ENCODE measurements around the gene C9orf72.

The C9orf72 gene

GRCh38 chr9:27572918-27573633 is at the start of gene C9orf72:
Gene C9orf72, minus strand, starts transcription at chr9:27573481. Its CDS starts 6,361 bp downstream, at chr9:27567120.
- ATAC-seq: peak; percentile 89
- TF ChIP-seq POU6F1 (CRISPR knock-in tag; IDR thresholded peaks at IDR 0.05; ENCODE audit: borderline replicate concordance, low read depth) (no peak), TSHZ2 (CRISPR knock-in tag; IDR thresholded peaks at IDR 0.05) (no peak), SNAI2 (CRISPR knock-in tag; IDR thresholded peaks at IDR 0.05) (no peak), ZNF8 (CRISPR knock-in tag; IDR thresholded peaks at IDR 0.05) (no peak), PATZ1 (CRISPR knock-in tag; IDR thresholded peaks at IDR 0.05; ENCODE audit: borderline replicate concordance) (no peak), ISL1 (CRISPR knock-in tag; IDR thresholded peaks at IDR 0.05) (no peak), PPARA (CRISPR knock-in tag; IDR thresholded peaks at IDR 0.05; ENCODE audit: borderline replicate concordance) (no peak), ZFP30 (CRISPR knock-in tag; IDR thresholded peaks at IDR 0.05) (no peak), ARNTL (CRISPR knock-in tag; IDR thresholded peaks at IDR 0.05; ENCODE audit: borderline replicate concordance, low read depth) (no peak), OSR1 (CRISPR knock-in tag; IDR thresholded peaks at IDR 0.05) (no peak), BACH2 (CRISPR knock-in tag; IDR thresholded peaks at IDR 0.05; ENCODE audit: borderline replicate concordance) (no peak), ESRRG (CRISPR knock-in tag; IDR thresholded peaks at IDR 0.05) (no peak), ZNF70 (CRISPR knock-in tag; IDR thresholded peaks at IDR 0.05) (no peak)

GRCh38 chr9:27622693-27623340 is 49.5 kb upstream of the C9orf72 start:
- TF ChIP-seq RARB (CRISPR knock-in tag; IDR thresholded peaks at IDR 0.05): no peak
- no peak for TF ChIP-seq PPARA (CRISPR knock-in tag; IDR thresholded peaks at IDR 0.05; ENCODE audit: borderline replicate concordance)
- TF ChIP-seq SNAI2 (CRISPR knock-in tag; IDR thresholded peaks at IDR 0.05): no peak
- no peak for TF ChIP-seq TSHZ2 (CRISPR knock-in tag; IDR thresholded peaks at IDR 0.05)
- TF ChIP-seq PATZ1 (CRISPR knock-in tag; IDR thresholded peaks at IDR 0.05; ENCODE audit: borderline replicate concordance): no peak
- no peak for TF ChIP-seq ZNF70 (CRISPR knock-in tag; IDR thresholded peaks at IDR 0.05)
- TF ChIP-seq CSRNP3 (CRISPR knock-in tag; IDR thresholded peaks at IDR 0.05): no peak
- TF ChIP-seq OSR1 (CRISPR knock-in tag; IDR thresholded peaks at IDR 0.05): no peak
- no peak for TF ChIP-seq ESRRG (CRISPR knock-in tag; IDR thresholded peaks at IDR 0.05)
- no peak for TF ChIP-seq GLIS3 (CRISPR knock-in tag; IDR thresholded peaks at IDR 0.05)
- TF ChIP-seq ZFP30 (CRISPR knock-in tag; IDR thresholded peaks at IDR 0.05): no peak
- no peak for ATAC-seq
